ENCODE data around the gene WDR45B.

DNA sequence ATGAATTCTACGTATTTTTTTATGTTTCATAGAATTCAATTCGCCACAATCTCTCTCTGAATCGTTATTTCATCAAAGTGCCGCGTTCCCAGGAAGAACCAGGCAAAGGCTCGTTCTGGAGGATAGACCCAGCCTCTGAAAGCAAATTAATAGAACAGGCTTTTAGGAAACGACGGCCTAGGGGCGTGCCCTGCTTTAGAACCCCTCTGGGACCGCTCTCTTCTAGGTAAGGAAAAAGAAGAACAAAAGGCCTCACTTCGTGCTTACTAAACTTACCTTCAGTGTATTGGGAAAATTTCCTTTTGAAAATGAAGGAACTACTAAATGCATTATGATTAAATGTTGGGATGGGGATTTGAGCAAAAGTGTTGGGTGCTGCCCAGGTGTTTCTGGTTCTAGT, 65.5 kb downstream of the WDR45B start:
- TF ChIP-seq, protein P1, sequence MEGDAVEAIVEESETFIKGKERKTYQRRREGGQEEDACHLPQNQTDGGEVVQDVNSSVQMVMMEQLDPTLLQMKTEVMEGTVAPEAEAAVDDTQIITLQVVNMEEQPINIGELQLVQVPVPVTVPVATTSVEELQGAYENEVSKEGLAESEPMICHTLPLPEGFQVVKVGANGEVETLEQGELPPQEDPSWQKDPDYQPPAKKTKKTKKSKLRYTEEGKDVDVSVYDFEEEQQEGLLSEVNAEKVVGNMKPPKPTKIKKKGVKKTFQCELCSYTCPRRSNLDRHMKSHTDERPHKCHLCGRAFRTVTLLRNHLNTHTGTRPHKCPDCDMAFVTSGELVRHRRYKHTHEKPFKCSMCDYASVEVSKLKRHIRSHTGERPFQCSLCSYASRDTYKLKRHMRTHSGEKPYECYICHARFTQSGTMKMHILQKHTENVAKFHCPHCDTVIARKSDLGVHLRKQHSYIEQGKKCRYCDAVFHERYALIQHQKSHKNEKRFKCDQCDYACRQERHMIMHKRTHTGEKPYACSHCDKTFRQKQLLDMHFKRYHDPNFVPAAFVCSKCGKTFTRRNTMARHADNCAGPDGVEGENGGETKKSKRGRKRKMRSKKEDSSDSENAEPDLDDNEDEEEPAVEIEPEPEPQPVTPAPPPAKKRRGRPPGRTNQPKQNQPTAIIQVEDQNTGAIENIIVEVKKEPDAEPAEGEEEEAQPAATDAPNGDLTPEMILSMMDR (IDR thresholded peaks at IDR 0.05; ENCODE audit: poor library complexity) = no peak
- TF ChIP-seq EZH2phosphoT487 (IDR thresholded peaks at IDR 0.05; ENCODE audit: low read depth, severe bottlenecking, unreplicated experiment) = no peak

All from hepatocyte (in vitro differentiated cells).